Neural progenitor cell (in vitro differentiated cells): Measurements from ENCODE around the gene POU2AF1. TPM values are rescaled to one million over a fixed set of nuclear protein-coding genes. Genes with fewer than 3 reads are reported as not detected.

Source experiments
- DNase-seq: peaks from one replicate; pipeline ENCODE4 v3.0.0-alpha.2; 2016; ENCODE audit warnings: low spot score
- H2AFZ ChIP-seq: fragments of 200-600 bp; sonication (generic); replicated peaks from 2 replicates; pipeline ENCODE4 v1.6.1; 2016; ENCODE audit warnings: antibody characterized with exemption
- H3F3A ChIP-seq: fragments of 200-600 bp; sonication (generic); 2 replicates; pipeline ENCODE4 v1.6.1; 2016; ENCODE audit warnings: antibody characterized with exemption, low read depth
- H3K27ac ChIP-seq: fragments of 200-600 bp; sonication (generic); 2 replicates; pipeline ENCODE4 v1.5.1; 2016; ENCODE audit warnings: mild to moderate bottlenecking
- H3K27me3 ChIP-seq: fragments of 200-600 bp; sonication (generic); 2 replicates; pipeline ENCODE4 v1.6.1; 2016; ENCODE audit warnings: mild to moderate bottlenecking, moderate library complexity
- H3K36me3 ChIP-seq: fragments of 200-600 bp; sonication (generic); 2 replicates; pipeline ENCODE4 v1.5.1; 2016
- H3K4me1 ChIP-seq: fragments of 200-600 bp; sonication (generic); 2 replicates; pipeline ENCODE4 v1.6.1; 2016; ENCODE audit warnings: mixed run types
- H3K4me2 ChIP-seq: fragments of 200-600 bp; sonication (generic); 2 replicates; pipeline ENCODE4 v1.6.1; 2016
- H3K4me3 ChIP-seq: fragments of 200-600 bp; sonication (generic); 2 replicates; pipeline ENCODE4 v1.5.1; 2016
- H3K79me2 ChIP-seq: fragments of 200-600 bp; sonication (generic); 2 replicates; pipeline ENCODE4 v1.6.1; 2016; ENCODE audit warnings: low read depth
- H3K9ac ChIP-seq: fragments of 200-600 bp; sonication (generic); 2 replicates; pipeline ENCODE4 v1.6.1; 2016
- H3K9me3 ChIP-seq: fragments of 200-600 bp; sonication (generic); 2 replicates; pipeline ENCODE4 v1.5.1; 2016; ENCODE audit warnings: low read depth
- H4K20me1 ChIP-seq: fragments of 200-600 bp; sonication (generic); 2 replicates; pipeline ENCODE4 v1.6.1; 2016; ENCODE audit warnings: low read depth
- H3K27ac Mint-ChIP-seq: 3 replicates; pipeline ENCODE4 v1.8.0; 2021; ENCODE audit warnings: mixed read lengths
- H3K27me3 Mint-ChIP-seq: 2 replicates; pipeline ENCODE4 v1.8.0; 2022; ENCODE audit warnings: low read depth, mild to moderate bottlenecking, inconsistent platforms, moderate library complexity, mixed read lengths; ENCODE audit not compliant: insufficient read depth
- H3K36me3 Mint-ChIP-seq: 3 replicates; pipeline ENCODE4 v1.8.0; 2021; ENCODE audit warnings: mixed read lengths
- H3K4me1 Mint-ChIP-seq: 3 replicates; pipeline ENCODE4 v1.8.0; 2021; ENCODE audit warnings: mixed read lengths
- H3K4me3 Mint-ChIP-seq: 3 replicates; pipeline ENCODE4 v1.8.0; 2021; ENCODE audit warnings: mild to moderate bottlenecking, moderate library complexity, mixed read lengths
- H3K9me3 Mint-ChIP-seq: 3 replicates; pipeline ENCODE4 v1.8.0; 2020; ENCODE audit warnings: mixed read lengths
- CTCF ChIP-seq: fragments of 200-600 bp; sonication (generic); IDR thresholded peaks from 2 replicates; pipeline ENCODE4 v1.5.1; 2017; ENCODE audit warnings: antibody characterized with exemption, mild to moderate bottlenecking
- EZH2 ChIP-seq: fragments of 200-600 bp; sonication (generic); IDR thresholded peaks from 2 replicates; pipeline ENCODE4 v1.6.1; 2017; ENCODE audit warnings: antibody characterized with exemption, mild to moderate bottlenecking, moderate library complexity
- EZH2phosphoT487 ChIP-seq: fragments of 200-600 bp; sonication (generic); IDR thresholded peaks from 2 replicates; pipeline ENCODE4 v1.6.1; 2017; ENCODE audit warnings: antibody characterized with exemption
- total RNA-seq: library from RNA; depleted of rRNA; stranded (reverse); fragments of >200 nt; gene quantifications from 2 replicates; pipeline ENCODE4 v1.2.3, GENCODE V29; 2015; ENCODE audit warnings: low replicate concordance

The POU2AF1 gene
- total RNA-seq, 1 donor from 2014 or later, result not detected

- Histone ChIP-seq H4K20me1 (no peaks in the 10 kb centered on the region), H3K27ac (no peak overlapping the region), H3K4me3 (no peak overlapping the region), H2AFZ (no peak overlapping the region), H3K4me1 (no peaks in the 10 kb centered on the region), H3K27me3 (no peaks in the 10 kb centered on the region), H3K9ac (no peak overlapping the region), H3K36me3 (no peaks in the 10 kb centered on the region), H3K9me3 (no peaks in the 10 kb centered on the region), H3K4me2 (no peak overlapping the region), H3K79me2 (no peaks in the 10 kb centered on the region), H3F3A (no peaks in the 10 kb centered on the region)
- no peak overlapping the region for H3K4me3 Mint-ChIP-seq
- no peak overlapping the region for H3K27ac Mint-ChIP-seq
- no peak for DNase-seq
- TF ChIP-seq EZH2phosphoT487 (no peak), CTCF (no peak), EZH2 (no peak)
- H3K9me3 Mint-ChIP-seq, result no peaks in the 10 kb centered on the region
- no peaks in the 10 kb centered on the region for H3K36me3 Mint-ChIP-seq
- H3K27me3 Mint-ChIP-seq, result no peaks in the 10 kb centered on the region
- no peaks in the 10 kb centered on the region for H3K4me1 Mint-ChIP-seq
Observed at GRCh38 chr11:111361874-111362273, 17.2 kb downstream of the POU2AF1 start.

- no peaks in the 10 kb centered on the region for H3K36me3 Mint-ChIP-seq
Observed at GRCh38 chr11:111361052-111361801, 17.8 kb downstream of the POU2AF1 start.

GRCh38 chr11:111360150-111361043 lies 18.7 kb downstream of the POU2AF1 start:
- H3F3A ChIP-seq, result no peaks in the 10 kb centered on the region
- Mint-ChIP-seq H3K9me3 (no peaks in the 10 kb centered on the region), H3K36me3 (no peaks in the 10 kb centered on the region), H3K4me3 (no peak overlapping the region), H3K27ac (no peak overlapping the region), H3K27me3 (peaks cover 3% of the 10 kb centered on the region), H3K4me1 (peaks cover 6% of the 10 kb centered on the region)
- no peaks in the 10 kb centered on the region for H3K79me2 ChIP-seq
- H3K27me3 ChIP-seq, result no peaks in the 10 kb centered on the region
- H3K4me1 ChIP-seq, result no peaks in the 10 kb centered on the region
- DNase-seq, result no peak
- no peak overlapping the region for H3K9ac ChIP-seq
- no peak overlapping the region for H2AFZ ChIP-seq
- no peak overlapping the region for H3K4me3 ChIP-seq
- no peaks in the 10 kb centered on the region for H4K20me1 ChIP-seq
- no peak for TF ChIP-seq CTCF
- TF ChIP-seq EZH2phosphoT487, result no peak
- TF ChIP-seq EZH2, result no peak
- no peak overlapping the region for H3K27ac ChIP-seq
- no peaks in the 10 kb centered on the region for H3K9me3 ChIP-seq
- no peak overlapping the region for H3K4me2 ChIP-seq
- no peaks in the 10 kb centered on the region for H3K36me3 ChIP-seq

More at GRCh38 chr11:111361052-111361801, 17.8 kb downstream of the POU2AF1 start:
- no peaks in the 10 kb centered on the region for H3K27me3 Mint-ChIP-seq
- Histone ChIP-seq H3K36me3 (no peaks in the 10 kb centered on the region), H3K79me2 (no peaks in the 10 kb centered on the region), H4K20me1 (no peaks in the 10 kb centered on the region), H3K27ac (no peak overlapping the region), H3F3A (no peaks in the 10 kb centered on the region), H3K9ac (no peak overlapping the region), H3K4me3 (no peak overlapping the region), H3K4me1 (no peaks in the 10 kb centered on the region), H2AFZ (no peak overlapping the region), H3K9me3 (no peaks in the 10 kb centered on the region), H3K27me3 (no peaks in the 10 kb centered on the region), H3K4me2 (no peak overlapping the region)
- TF ChIP-seq EZH2phosphoT487, result no peak
- TF ChIP-seq CTCF, result no peak
- no peak for TF ChIP-seq EZH2
- no peak overlapping the region for H3K27ac Mint-ChIP-seq
- no peak for DNase-seq
- H3K4me1 Mint-ChIP-seq, result no peaks in the 10 kb centered on the region
- no peaks in the 10 kb centered on the region for H3K9me3 Mint-ChIP-seq
- H3K4me3 Mint-ChIP-seq, result no peak overlapping the region
